GM12878 (cell line): ENCODE results near the gene PARP16. TPM values are rescaled to one million over a fixed set of nuclear protein-coding genes. Genes with fewer than 3 reads are reported as not detected.

ENCODE experiments used
- ATAC-seq: fragments of 200-7000 bp; cut with Tn5 transposase; 3 replicates; pipeline ENCODE4 v1.9.1; 2020; ENCODE audit warnings: mild to moderate bottlenecking, moderate library complexity
- BruUV-seq: library from RNA; stranded (reverse); fragments of 400-500 nt; replicated peaks from 2 replicates; lab custom pipeline; 2021; lab: Mats Ljungman, UMichigan
- CTCF ChIA-PET: fragments of 300-600 bp; sonication (Branson Sonifier 250); formaldehyde crosslinking; extraction: SDS; loops from one replicate; lab custom pipeline; 2021; ENCODE audit warnings: inconsistent platforms; lab: Yijun Ruan, JAX
- POLR2A ChIA-PET: fragments of 350-600 bp; formaldehyde crosslinking; extraction: SDS; loops from one replicate; lab custom pipeline; 2021; ENCODE audit warnings: inconsistent platforms; lab: Charles Lee
- RAD21 ChIA-PET: fragments of 300-600 bp; sonication (Branson Sonifier 250); formaldehyde crosslinking; loops from one replicate; lab custom pipeline; 2023; ENCODE audit warnings: antibody characterized with exemption; ENCODE audit not compliant: unreplicated experiment; lab: Charles Lee
- SMC1A ChIA-PET: fragments of 300-600 bp; sonication (Branson Sonifier 250); formaldehyde crosslinking; loops from one replicate; lab custom pipeline; 2023; ENCODE audit not compliant: unreplicated experiment, uncharacterized antibody; lab: Charles Lee
- DNase-seq: peaks from one replicate; pipeline ENCODE4 v3.0.0-alpha.2; 2011; ENCODE audit warnings: low read depth, low spot score
- FAIRE-seq: peaks from 3 replicates; lab custom pipeline; 2011; peaks lifted over from hg19 to GRCh38; lab: Jason Lieb, UNC
- H2AFZ ChIP-seq: 2 replicates; pipeline ENCODE4 v1.6.0; 2011; ENCODE audit warnings: low read depth, low read length, control low read depth; ENCODE audit not compliant: control insufficient read depth
- H3K27ac ChIP-seq: 2 replicates; pipeline ENCODE4 v1.5.1; 2011; ENCODE audit warnings: control low read depth; ENCODE audit not compliant: control insufficient read depth, insufficient read depth
- H3K27me3 ChIP-seq, 2 experiments: replicated peaks in 1 of 2; 2 replicates each; pipeline versions ENCODE4 v1.6.0 to v1.6.1; 2011; ENCODE audit warnings: low read length in 1 of 2; ENCODE audit not compliant: control insufficient read depth in 2 of 2, insufficient read depth in 2 of 2
- H3K36me3 ChIP-seq, 2 experiments: 2 replicates each; pipeline ENCODE4 v1.5.1; 2011; ENCODE audit warnings: low read length in 1 of 2; ENCODE audit not compliant: control insufficient read depth in 2 of 2, insufficient read depth in 2 of 2
- H3K4me1 ChIP-seq: 2 replicates; pipeline ENCODE4 v1.6.1; 2011; ENCODE audit warnings: mild to moderate bottlenecking, low read length, moderate library complexity, mixed read lengths; ENCODE audit not compliant: control insufficient read depth, insufficient read depth
- H3K4me2 ChIP-seq: 2 replicates; pipeline ENCODE4 v1.6.0; 2011; ENCODE audit warnings: control low read depth; ENCODE audit not compliant: control insufficient read depth, insufficient read depth
- H3K4me3 ChIP-seq: fragments of 200-600 bp; sonication (generic); 2 replicates; pipeline ENCODE4 v1.5.1; 2016
- H3K79me2 ChIP-seq: 2 replicates; pipeline ENCODE4 v1.6.0; 2011; ENCODE audit warnings: low read length; ENCODE audit not compliant: control insufficient read depth, insufficient read depth
- H3K9ac ChIP-seq: 2 replicates; pipeline ENCODE4 v1.8.0; 2011; ENCODE audit warnings: low read length, control low read depth, mixed read lengths; ENCODE audit not compliant: control insufficient read depth, insufficient read depth
- H3K9me3 ChIP-seq: replicated peaks from 3 replicates; pipeline ENCODE4 v1.5.1; 2011; ENCODE audit warnings: mild to moderate bottlenecking, low read length; ENCODE audit not compliant: control insufficient read depth, insufficient read depth
- H4K20me1 ChIP-seq: 2 replicates; pipeline ENCODE4 v1.6.0; 2011; ENCODE audit not compliant: control insufficient read depth, insufficient read depth
- CHD4 ChIP-seq: fragments of 200-600 bp; sonication (generic); IDR thresholded peaks from 2 replicates; pipeline ENCODE4 v1.6.1; 2016; ENCODE audit warnings: mild to moderate bottlenecking
- EGR1 ChIP-seq, 2 experiments: IDR thresholded peaks; 1 replicate in 1 of 2; 2 replicates in 1 of 2; pipeline ENCODE4 v1.6.1; 2011 to 2012; ENCODE audit warnings: low read depth in 2 of 2, low read length in 2 of 2, borderline replicate concordance in 1 of 2, mild to moderate bottlenecking in 1 of 2, moderate library complexity in 1 of 2
- ETV6 ChIP-seq, 2 experiments: fragments of 450-650 bp in 1 of 2; IDR thresholded peaks in 1 of 2; conservative IDR thresholded peaks in 1 of 2; 2 replicates each; pipeline ENCODE4 v1.6.1; 2014; ENCODE audit warnings: antibody characterized with exemption in 1 of 2, borderline replicate concordance in 1 of 2, low read depth in 1 of 2, mild to moderate bottlenecking in 1 of 2, moderate library complexity in 1 of 2
- GABPA ChIP-seq: IDR thresholded peaks from 2 replicates; pipeline ENCODE4 v1.6.1; 2014; ENCODE audit warnings: antibody characterized with exemption, low read depth, mild to moderate bottlenecking, inconsistent platforms
- MXI1 ChIP-seq: fragments of 150-350 bp; IDR thresholded peaks from 2 replicates; pipeline ENCODE4 v1.6.1; 2011; ENCODE audit warnings: low read depth, mild to moderate bottlenecking, inconsistent platforms, low read length, improper control_type of control experiment
- NFYA ChIP-seq: IDR thresholded peaks from 2 replicates; pipeline ENCODE4 v1.6.1; 2011; ENCODE audit warnings: low read depth, mild to moderate bottlenecking, low read length, improper control_type of control experiment, borderline replicate concordance
- NFYB ChIP-seq: IDR thresholded peaks from 2 replicates; pipeline ENCODE4 v1.6.1; 2011; ENCODE audit warnings: low read depth, mild to moderate bottlenecking, low read length, improper control_type of control experiment, moderate library complexity; ENCODE audit not compliant: insufficient read depth
- NKRF ChIP-seq: fragments of 450-650 bp; conservative IDR thresholded peaks from 2 replicates; pipeline ENCODE4 v1.6.1; 2017; ENCODE audit warnings: mild to moderate bottlenecking, moderate library complexity
- PAX8 ChIP-seq: fragments of 450-650 bp; IDR thresholded peaks from 2 replicates; pipeline ENCODE4 v1.6.1; 2017; ENCODE audit warnings: mild to moderate bottlenecking, moderate library complexity
- POLR2A ChIP-seq: IDR thresholded peaks from 2 replicates; pipeline ENCODE4 v1.6.1; 2011; ENCODE audit warnings: low read depth, mild to moderate bottlenecking, low read length
- POLR2AphosphoS2 ChIP-seq: IDR thresholded peaks from 2 replicates; pipeline ENCODE4 v1.6.1; 2011; ENCODE audit warnings: low read depth, mild to moderate bottlenecking, low read length, improper control_type of control experiment, moderate library complexity
- RB1 ChIP-seq: fragments of 450-650 bp; formaldehyde crosslinking; IDR thresholded peaks from 2 replicates; pipeline ENCODE4 v1.6.1; 2017; ENCODE audit warnings: mild to moderate bottlenecking, borderline replicate concordance
- STAT3 ChIP-seq: IDR thresholded peaks from 2 replicates; pipeline ENCODE4 v1.6.1; 2011; ENCODE audit warnings: low read depth, low read length, improper control_type of control experiment
- YBX1 ChIP-seq: fragments of 450-650 bp; IDR thresholded peaks from 2 replicates; pipeline ENCODE4 v1.6.1; 2016; ENCODE audit warnings: antibody characterized with exemption
- ZNF207 ChIP-seq: fragments of 450-650 bp; IDR thresholded peaks from 2 replicates; pipeline ENCODE4 v1.6.1; 2014; ENCODE audit warnings: antibody characterized with exemption, mild to moderate bottlenecking, borderline replicate concordance
- ZNF622 ChIP-seq: fragments of 450-650 bp; IDR thresholded peaks from 2 replicates; pipeline ENCODE4 v1.6.1; 2017; ENCODE audit warnings: mild to moderate bottlenecking, inconsistent platforms
- WGBS: methylation state at CpG from one replicate; pipeline ENCODE4 v1.1.6; 2016; ENCODE audit warnings: low lambda C conversion rate; ENCODE audit not compliant: insufficient replicate concordance, insufficient coverage; ENCODE audit errors: missing lambda C conversion rate; 5-methylcytosine and 5-hydroxymethylcytosine counted together
- in situ Hi-C: fragments of 300-500 bp; cut with MboI; formaldehyde crosslinking; loops from 9 replicates; pipeline ENCODE4 v1.14.3; 2018; ENCODE audit warnings: mixed read lengths
- intact Hi-C: fragments of 100-400 bp; cut with micrococcal nuclease; formaldehyde crosslinking; loops from one replicate; pipeline ENCODE4 v1.14.2; 2022; ENCODE audit not compliant: unreplicated experiment
- polyA plus RNA-seq, 11 experiments: library from polyadenylated mRNA; depleted of rRNA in 4 of 11; unstranded in 6 of 11; stranded (reverse) in 5 of 11; fragments of >200 nt; fragmentation: Nextera tagmentation in 4 of 11; fragmentation: Illumina TruSeq in 1 of 11; extraction: Ambion mirVana in 4 of 11; extraction: Trizol in 1 of 11; gene quantifications; 1 replicate in 1 of 11; 2 replicates in 10 of 11; pipeline versions ENCODE4 v1.2.1 to v1.2.3, GENCODE V29; 2011 to 2016; ENCODE audit warnings: inconsistent platforms in 2 of 11, missing spikeins in 2 of 11, low read depth in 1 of 11
- total RNA-seq, 4 experiments: library from RNA; depleted of rRNA in 3 of 4; stranded (reverse); fragments of >200 nt in 3 of 4; fragmentation: Illumina TruSeq in 1 of 4; extraction: Trizol in 1 of 4; gene quantifications; 2 replicates each; pipeline versions ENCODE4 v1.2.1 to v1.2.3, GENCODE V29; 2013 to 2021

The PARP16 gene
- total and polyA plus RNA-seq, 10 of the 15 experiments (the other 5 are each of a cell fraction or from before 2014, with no cell fraction given), result 4.9 to 15.7 (median 9.9) TPM

- no peak for FAIRE-seq
- Histone ChIP-seq H3K27ac (no peak overlapping the region), H3K27me3 (no peaks in the 10 kb centered on the region), H3K4me2 (no peak overlapping the region), H2AFZ (no peak overlapping the region), H4K20me1 (no peaks in the 10 kb centered on the region), H3K4me1 (no peaks in the 10 kb centered on the region), H3K79me2 (no peaks in the 10 kb centered on the region), H3K9ac (no peak overlapping the region), H3K36me3 (peaks cover 5% of the 10 kb centered on the region in 2 experiments; a peak in 3 of 4 replicates)
- intact Hi-C loops, result no loop called here
- POLR2A ChIA-PET, result no interaction called here
- no peak for DNase-seq
- CTCF ChIA-PET, result interaction anchor here (1.0 to 1.2 kb wide), 2 partner anchors 9 to 12 kb away, joined by 3 to 4 read pairs; no protein-coding TSS in a partner anchor
- RAD21 ChIA-PET, result no interaction called here
- no peak for ATAC-seq
- 72% methylated on average over 5 of the region's 5 CpGs for WGBS
- TF ChIP-seq GABPA (no peak), NKRF (no peak), EGR1 (IDR thresholded peaks at IDR 0.05; ENCODE audit: borderline replicate concordance in 1 of 2, low read depth in 2 of 2, low read length in 2 of 2) (no peak), POLR2A (no peak), ZNF622 (no peak), POLR2AphosphoS2 (no peak), ZNF207 (no peak), YBX1 (no peak), STAT3 (no peak), CHD4 (no peak), ETV6 (conservative IDR thresholded peaks at IDR 0.05 in 1 of 2, IDR thresholded peaks at IDR 0.05 in 1 of 2; ENCODE audit: borderline replicate concordance in 1 of 2, low read depth in 1 of 2) (no peak), MXI1 (no peak), PAX8 (no peak), NFYA (no peak), RB1 (no peak), NFYB (no peak)
- TF ChIP-seq, all 136 proteins: peak for 0
- in situ Hi-C loops, result no loop called here
- SMC1A ChIA-PET, result interaction anchor here (1.0 to 1.7 kb wide), 2 partner anchors 9 to 12 kb away, joined by 3 read pairs; no protein-coding TSS in a partner anchor
- BruUV-seq, result TSS peak; percentile 67
- Histone ChIP-seq H3K9me3 (no peaks in the 10 kb centered on the region), H3K4me3 (no peak overlapping the region)
Observed at GRCh38 chr15:65258375-65259262, 28.1 kb downstream of the PARP16 start.
